Smooth muscle cell (in vitro differentiated cells): ENCODE measurements around the gene PHACTR3. TPM values are rescaled to one million over a fixed set of nuclear protein-coding genes. Genes with fewer than 3 reads are reported as not detected.

ENCODE experiments used
- DNase-seq: peaks from one replicate; lab custom pipeline; 2025; ENCODE audit not compliant: unreplicated experiment; lab: John Stamatoyannopoulos, UW
- H2AFZ ChIP-seq: fragments of 200-600 bp; sonication (generic); 2 replicates; pipeline ENCODE4 v1.6.0; 2016; ENCODE audit warnings: antibody characterized with exemption, low read depth, mild to moderate bottlenecking
- H3F3A ChIP-seq: fragments of 200-600 bp; sonication (generic); 2 replicates; pipeline ENCODE4 v1.6.0; 2017; ENCODE audit warnings: antibody characterized with exemption, low read depth
- H3K27ac ChIP-seq: fragments of 200-600 bp; sonication (generic); 2 replicates; pipeline ENCODE4 v1.5.1; 2016; ENCODE audit warnings: low read depth, mild to moderate bottlenecking
- H3K27me3 ChIP-seq: fragments of 200-600 bp; sonication (generic); 2 replicates; pipeline ENCODE4 v1.6.1; 2016; ENCODE audit warnings: low read depth, mild to moderate bottlenecking
- H3K36me3 ChIP-seq: fragments of 200-600 bp; sonication (generic); 2 replicates; pipeline ENCODE4 v1.5.1; 2016; ENCODE audit warnings: low read depth
- H3K4me1 ChIP-seq: fragments of 200-600 bp; sonication (generic); 2 replicates; pipeline ENCODE4 v1.5.1; 2016; ENCODE audit warnings: low read depth
- H3K4me2 ChIP-seq: fragments of 200-600 bp; sonication (generic); 2 replicates; pipeline ENCODE4 v1.6.0; 2016; ENCODE audit warnings: mild to moderate bottlenecking
- H3K4me3 ChIP-seq: fragments of 200-600 bp; sonication (generic); 2 replicates; pipeline ENCODE4 v1.5.1; 2016; ENCODE audit warnings: mild to moderate bottlenecking
- H3K79me2 ChIP-seq: fragments of 200-600 bp; sonication (generic); 2 replicates; pipeline ENCODE4 v1.6.0; 2016; ENCODE audit warnings: low read depth, mild to moderate bottlenecking
- H3K9ac ChIP-seq: fragments of 200-600 bp; sonication (generic); 2 replicates; pipeline ENCODE4 v1.6.0; 2016; ENCODE audit warnings: low read depth
- H3K9me3 ChIP-seq: fragments of 200-600 bp; sonication (generic); replicated peaks from 2 replicates; pipeline ENCODE4 v1.5.1; 2016; ENCODE audit warnings: low read depth
- H4K20me1 ChIP-seq: fragments of 200-600 bp; sonication (generic); 2 replicates; pipeline ENCODE4 v1.6.0; 2016; ENCODE audit warnings: low read depth
- CTCF ChIP-seq: fragments of 200-600 bp; sonication (generic); IDR thresholded peaks from 2 replicates; pipeline ENCODE4 v1.5.1; 2017; ENCODE audit warnings: borderline replicate concordance, mild to moderate bottlenecking, antibody characterized with exemption; ENCODE audit not compliant: insufficient read depth, poor library complexity, severe bottlenecking
- WGBS: methylation state at CpG from one replicate; pipeline ENCODE4 v1.1.7; 2016; ENCODE audit warnings: low lambda C conversion rate; 5-methylcytosine and 5-hydroxymethylcytosine counted together
- polyA plus RNA-seq: library from polyadenylated mRNA; unstranded; fragments of >200 nt; fragmentation: Nextera tagmentation; extraction: Ambion mirVana; gene quantifications from 2 replicates; pipeline ENCODE4 v1.2.1, GENCODE V29; 2016
- total RNA-seq: library from RNA; depleted of rRNA; stranded (reverse); fragments of >200 nt; gene quantifications from 2 replicates; pipeline ENCODE4 v1.2.3, GENCODE V29; 2014

PHACTR3 gene
- total and polyA plus RNA-seq, 2 experiments from 2014 or later, result 0.76 to 2.6 TPM

- H3K27me3 ChIP-seq, result no peaks in the 10 kb centered on the region
- no peaks in the 10 kb centered on the region for H3F3A ChIP-seq
- no peaks in the 10 kb centered on the region for H4K20me1 ChIP-seq
- no peak overlapping the region for H2AFZ ChIP-seq
- no peaks in the 10 kb centered on the region for H3K36me3 ChIP-seq
- H3K4me1 ChIP-seq, result no peaks in the 10 kb centered on the region
- no peaks in the 10 kb centered on the region for H3K79me2 ChIP-seq
- TF ChIP-seq CTCF, result no peak
- H3K4me2 ChIP-seq, result no peak overlapping the region
- H3K27ac ChIP-seq, result no peak overlapping the region
- H3K9me3 ChIP-seq, result no peaks in the 10 kb centered on the region
- WGBS, result 83% methylated on average over 13 of the region's 13 CpGs
- H3K9ac ChIP-seq, result no peak overlapping the region
- no peak overlapping the region for H3K4me3 ChIP-seq
- no peak for DNase-seq
Measured at GRCh38 chr20:59728722-59729430, 124.5 kb downstream of the PHACTR3 start.

- 87% methylated on average over 5 of the region's 5 CpGs for WGBS
- Histone ChIP-seq H3K27me3 (no peaks in the 10 kb centered on the region), H3K4me2 (no peak overlapping the region), H3K36me3 (no peaks in the 10 kb centered on the region), H3K4me1 (no peaks in the 10 kb centered on the region), H3K4me3 (no peak overlapping the region), H2AFZ (no peak overlapping the region), H3K79me2 (no peaks in the 10 kb centered on the region), H3K9ac (no peak overlapping the region), H3K9me3 (no peaks in the 10 kb centered on the region), H3F3A (no peaks in the 10 kb centered on the region), H4K20me1 (no peaks in the 10 kb centered on the region), H3K27ac (no peak overlapping the region)
- TF ChIP-seq CTCF, result no peak
- DNase-seq, result no peak
Measured at GRCh38 chr20:59729506-59729905, 125.2 kb downstream of the PHACTR3 start.

- no peaks in the 10 kb centered on the region for H4K20me1 ChIP-seq
- 71% methylated on average over 3 of the region's 3 CpGs for WGBS
- no peaks in the 10 kb centered on the region for H3K36me3 ChIP-seq
Measured at GRCh38 chr20:59730722-59731121, 126.4 kb downstream of the PHACTR3 start.

More at GRCh38 chr20:59730722-59731121, 126.4 kb downstream of the PHACTR3 start:
- no peak overlapping the region for H2AFZ ChIP-seq
- H3K27me3 ChIP-seq, result no peaks in the 10 kb centered on the region
- no peak overlapping the region for H3K9ac ChIP-seq
- H3F3A ChIP-seq, result no peaks in the 10 kb centered on the region
- no peak for TF ChIP-seq CTCF
- no peak for DNase-seq
- H3K4me2 ChIP-seq, result no peak overlapping the region
- H3K4me1 ChIP-seq, result no peaks in the 10 kb centered on the region
- no peaks in the 10 kb centered on the region for H3K9me3 ChIP-seq
- H3K27ac ChIP-seq, result no peak overlapping the region
- H3K4me3 ChIP-seq, result no peak overlapping the region
- no peaks in the 10 kb centered on the region for H3K79me2 ChIP-seq
